Nephron progenitor cell (in vitro differentiated cells): ENCODE data around the gene LAMA1.

Experiments
- DNase-seq: peaks from one replicate; pipeline ENCODE4 v3.0.0; 2021
- H3K27ac Mint-ChIP-seq: 2 replicates; pipeline ENCODE4 v1.8.0; 2021; ENCODE audit warnings: mild to moderate bottlenecking, moderate library complexity, mixed read lengths
- H3K27me3 Mint-ChIP-seq: 2 replicates; pipeline ENCODE4 v1.8.0; 2021; ENCODE audit warnings: mild to moderate bottlenecking, low read depth, mixed read lengths; ENCODE audit not compliant: poor library complexity
- H3K36me3 Mint-ChIP-seq: 2 replicates; pipeline ENCODE4 v1.8.0; 2021; ENCODE audit warnings: low read depth, mixed read lengths
- H3K4me1 Mint-ChIP-seq: 2 replicates; pipeline ENCODE4 v1.8.0; 2021; ENCODE audit warnings: mixed read lengths
- H3K4me3 Mint-ChIP-seq: 2 replicates; pipeline ENCODE4 v1.8.0; 2021; ENCODE audit warnings: mild to moderate bottlenecking, moderate library complexity, mixed read lengths
- H3K9me3 Mint-ChIP-seq: 2 replicates; pipeline ENCODE4 v1.8.0; 2021; ENCODE audit warnings: mild to moderate bottlenecking, moderate library complexity, mixed read lengths
- CTCF ChIP-seq: fragments of 200-600 bp; sonication (generic); IDR thresholded peaks from 2 replicates; pipeline ENCODE4 v1.5.0; 2021; ENCODE audit warnings: antibody characterized with exemption

LAMA1 gene

GRCh38 chr18:6938003-6938402 is 179.6 kb downstream of the LAMA1 start:
- DNase-seq, result no peak
- Mint-ChIP-seq H3K4me3 (no peak overlapping the region), H3K9me3 (peaks cover 14% of the 10 kb centered on the region), H3K27ac (no peak overlapping the region), H3K27me3 (peaks cover 9% of the 10 kb centered on the region), H3K36me3 (peaks cover 24% of the 10 kb centered on the region), H3K4me1 (peaks cover 5% of the 10 kb centered on the region)
- TF ChIP-seq CTCF, result no peak

- H3K27ac Mint-ChIP-seq, result no peak overlapping the region
- DNase-seq, result no peak
- H3K27me3 Mint-ChIP-seq, result peaks cover 9% of the 10 kb centered on the region
- TF ChIP-seq CTCF, result no peak
- peaks cover 12% of the 10 kb centered on the region for H3K36me3 Mint-ChIP-seq
- peaks cover 14% of the 10 kb centered on the region for H3K9me3 Mint-ChIP-seq
- peaks cover 18% of the 10 kb centered on the region for H3K4me1 Mint-ChIP-seq
- H3K4me3 Mint-ChIP-seq, result no peak overlapping the region
These were observed 182.7 kb downstream of the LAMA1 start for GRCh38 chr18:6934859-6935258.

DNA sequence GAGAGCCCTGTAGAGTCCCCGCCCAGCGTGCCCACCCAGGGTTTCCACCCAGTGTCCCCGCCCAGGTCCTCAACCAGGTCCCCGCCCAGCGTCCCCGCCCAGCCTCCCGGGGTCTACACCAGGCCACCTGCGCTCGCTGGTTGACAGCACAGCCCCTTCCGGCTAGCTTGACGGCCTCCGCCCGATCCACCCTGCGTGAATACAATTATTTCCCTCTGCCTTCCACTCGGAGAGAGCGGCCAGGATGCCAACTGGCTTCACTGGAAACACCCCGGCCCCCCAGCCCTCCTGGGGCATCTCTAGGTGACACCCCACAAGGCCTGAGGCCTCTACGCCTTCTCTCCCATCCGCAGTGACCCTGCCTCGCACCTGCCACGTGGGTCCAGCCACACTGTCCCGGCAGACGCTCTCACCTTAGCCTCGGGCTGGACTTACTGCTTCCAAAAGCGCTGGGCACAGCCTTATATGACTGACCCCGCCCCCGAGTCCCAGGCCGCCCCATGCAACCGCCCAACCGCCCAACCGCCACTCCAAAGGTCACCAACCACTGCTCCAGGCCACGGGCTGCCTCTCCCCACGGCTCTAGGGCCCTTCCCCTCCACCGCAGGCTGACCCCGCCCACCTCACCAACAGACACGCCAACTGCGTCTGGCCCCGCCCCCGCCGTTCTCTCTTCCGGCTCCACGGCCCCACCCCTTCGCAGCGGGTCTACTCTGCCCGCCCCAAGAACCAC is 188.1 kb downstream of the LAMA1 start:
- TF ChIP-seq CTCF, result no peak
- DNase-seq, result no peak
- no peak overlapping the region for H3K27ac Mint-ChIP-seq
- no peaks in the 10 kb centered on the region for H3K36me3 Mint-ChIP-seq
- peaks cover under 1% of the 10 kb centered on the region for H3K27me3 Mint-ChIP-seq
- peaks cover 2% of the 10 kb centered on the region for H3K9me3 Mint-ChIP-seq
- no peak overlapping the region for H3K4me3 Mint-ChIP-seq
- peaks cover 40% of the 10 kb centered on the region for H3K4me1 Mint-ChIP-seq

DNA sequence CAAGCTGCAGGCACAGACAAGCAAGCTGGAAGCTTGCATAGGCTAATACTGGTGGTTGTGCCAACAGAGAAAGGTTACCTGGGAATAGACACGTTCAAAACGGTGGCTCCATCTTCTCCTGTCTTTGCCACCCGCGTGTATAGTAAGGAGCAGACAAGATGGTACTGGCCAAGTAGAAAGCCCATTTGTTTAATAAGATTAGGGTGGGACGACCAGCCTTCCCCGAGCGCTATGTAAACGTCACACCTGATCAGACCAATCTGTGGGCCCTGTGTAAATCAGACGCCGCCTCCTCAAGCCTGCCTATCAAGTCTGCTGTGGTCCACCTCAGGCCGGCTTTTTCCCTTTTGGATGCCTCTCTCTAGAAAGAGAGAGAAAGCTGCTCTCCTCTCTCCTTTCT is 189.2 kb downstream of the LAMA1 start:
- TF ChIP-seq CTCF, result no peak
- no peak overlapping the region for H3K4me3 Mint-ChIP-seq
- DNase-seq, result no peak
- H3K27me3 Mint-ChIP-seq, result no peaks in the 10 kb centered on the region
- H3K36me3 Mint-ChIP-seq, result no peaks in the 10 kb centered on the region
- H3K4me1 Mint-ChIP-seq, result peaks cover 41% of the 10 kb centered on the region
- H3K27ac Mint-ChIP-seq, result no peak overlapping the region
- peaks cover 2% of the 10 kb centered on the region for H3K9me3 Mint-ChIP-seq

DNA sequence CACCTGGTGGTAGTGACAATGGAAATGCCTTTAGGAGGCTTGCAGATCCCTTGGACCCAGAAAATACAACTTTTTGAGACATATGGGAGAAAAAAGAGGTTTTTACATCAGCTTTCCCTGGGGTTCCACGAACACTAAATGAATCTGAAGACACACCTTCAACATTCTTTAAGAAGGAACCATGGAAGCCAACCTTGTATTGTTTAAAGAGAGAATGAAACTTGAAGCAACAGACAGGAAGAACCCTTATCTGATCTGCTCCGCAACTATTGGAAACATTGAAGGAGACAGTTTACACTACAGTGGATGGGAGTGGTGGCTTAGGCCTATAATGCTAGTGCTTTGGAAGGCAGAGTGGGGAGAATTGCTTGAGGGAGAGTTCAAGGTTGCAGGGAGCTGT is 190.4 kb downstream of the LAMA1 start:
- Mint-ChIP-seq H3K9me3 (peaks cover 4% of the 10 kb centered on the region), H3K36me3 (no peaks in the 10 kb centered on the region), H3K27ac (no peak overlapping the region), H3K4me1 (peaks cover 41% of the 10 kb centered on the region), H3K4me3 (no peak overlapping the region), H3K27me3 (no peaks in the 10 kb centered on the region)
- no peak for DNase-seq
- TF ChIP-seq CTCF, result no peak

DNA sequence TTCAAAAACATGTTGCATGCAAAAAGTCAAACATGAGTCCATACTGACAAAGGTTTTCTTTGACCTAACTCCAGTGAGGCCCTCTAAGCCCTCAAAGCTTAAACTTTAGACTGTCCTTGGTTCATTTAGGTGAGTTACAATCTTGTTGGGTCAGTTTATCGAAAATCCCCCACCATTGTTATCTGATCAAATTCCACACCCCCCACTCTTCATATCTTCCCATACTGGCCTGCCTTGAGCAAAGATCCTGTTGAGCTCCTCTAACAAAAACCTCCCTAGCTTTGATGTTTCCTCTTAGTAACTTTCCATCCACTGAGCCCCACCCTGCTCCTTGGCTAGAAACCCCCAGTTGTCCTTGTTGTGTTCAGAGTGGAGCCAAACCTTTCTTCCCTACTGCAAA is 194.4 kb downstream of the LAMA1 start:
- DNase-seq, result no peak
- Mint-ChIP-seq H3K27me3 (no peaks in the 10 kb centered on the region), H3K4me3 (no peak overlapping the region), H3K27ac (no peak overlapping the region), H3K4me1 (peaks cover 33% of the 10 kb centered on the region), H3K36me3 (no peaks in the 10 kb centered on the region), H3K9me3 (peaks cover 4% of the 10 kb centered on the region)
- no peak for TF ChIP-seq CTCF
